GM19099 (cell line): ENCODE measurements around the gene MMP8.

Experiments used
- POLR2A ChIP-seq: IDR thresholded peaks from 3 replicates; pipeline ENCODE4 v1.6.1; 2011; ENCODE audit warnings: low read depth; ENCODE audit not compliant: insufficient read length; ENCODE audit errors: extremely low read depth

Gene MMP8

DNA sequence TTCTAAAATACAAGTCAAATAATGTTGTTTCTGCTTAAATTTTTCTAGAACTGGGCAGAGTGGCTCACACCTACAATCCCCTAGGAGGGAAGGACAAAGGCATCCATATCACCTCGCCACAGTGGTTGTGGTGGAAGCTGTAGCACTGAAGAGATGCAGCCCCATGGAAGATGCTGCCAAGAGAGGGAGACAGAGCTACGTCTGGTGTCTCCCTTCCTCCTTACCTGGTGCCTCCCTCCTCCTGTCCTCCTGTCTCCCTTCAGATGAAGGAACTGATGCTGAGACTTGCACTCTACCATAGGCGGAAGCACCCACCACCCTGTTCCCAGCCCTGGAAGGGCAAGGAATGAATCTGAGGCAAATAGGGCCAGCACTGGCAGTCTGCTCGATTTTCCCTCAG lies 41.5 kb downstream of the MMP8 start:
- TF ChIP-seq POLR2A: no peak

DNA sequence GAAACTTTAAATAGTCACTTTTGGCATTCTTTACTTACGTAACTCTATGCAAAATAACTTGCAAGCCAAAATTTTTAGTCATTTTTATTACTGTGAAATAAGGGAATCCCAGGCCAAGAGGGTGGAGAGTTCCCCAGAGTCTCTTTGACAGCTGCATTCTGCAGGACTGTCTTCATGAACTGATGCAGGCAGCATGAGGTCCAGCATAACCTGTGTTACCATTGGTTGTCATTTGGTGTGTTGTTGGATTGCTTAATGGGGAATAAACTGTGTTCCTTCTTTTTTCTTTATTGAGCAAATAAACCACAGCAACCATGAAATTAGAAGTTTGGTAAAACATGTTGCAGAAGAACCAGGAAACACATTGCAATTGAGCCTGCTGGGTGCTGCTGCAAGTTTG lies 43.8 kb downstream of the MMP8 start:
- TF ChIP-seq POLR2A: no peak

DNA sequence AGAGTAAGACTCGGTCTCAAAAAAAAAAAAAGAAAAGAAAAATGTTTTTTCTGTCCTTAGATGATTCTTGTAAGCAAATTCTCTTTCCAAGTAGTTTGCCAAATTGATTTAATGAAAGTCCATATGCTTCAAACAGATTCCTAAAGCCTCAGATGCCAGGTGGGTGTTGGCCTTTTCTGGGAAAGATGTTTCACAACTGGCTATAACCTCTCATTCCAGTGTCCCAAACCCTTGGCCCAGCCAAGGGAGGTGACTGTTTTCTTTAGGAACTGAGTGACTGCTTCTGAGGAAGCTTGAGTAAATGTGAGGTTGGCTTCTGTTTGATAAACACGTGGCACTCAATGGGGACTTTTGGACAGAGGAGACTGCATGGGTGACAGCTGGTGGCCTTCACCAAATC lies 46.7 kb downstream of the MMP8 start:
- no peak for TF ChIP-seq POLR2A

DNA sequence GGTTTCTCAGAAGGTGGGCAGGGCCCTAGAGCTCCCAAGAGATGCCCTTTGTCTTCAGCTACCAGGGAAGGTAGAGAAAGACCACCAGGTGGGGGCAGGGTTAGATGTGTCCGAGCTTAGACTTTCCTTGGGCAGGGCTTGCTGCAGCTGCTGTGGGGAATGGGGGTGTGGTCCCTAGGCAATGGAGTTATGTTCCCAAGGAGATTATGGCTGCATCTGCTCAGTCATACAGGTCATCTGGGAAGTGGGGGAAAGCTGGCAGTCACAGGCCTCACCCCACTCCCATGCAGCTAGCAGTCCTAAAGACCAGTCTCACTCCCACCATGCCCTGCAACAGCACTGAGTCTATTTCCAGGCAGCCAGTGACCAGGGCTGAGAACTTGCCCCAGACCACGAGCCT lies 48.7 kb downstream of the MMP8 start:
- TF ChIP-seq POLR2A: no peak

DNA sequence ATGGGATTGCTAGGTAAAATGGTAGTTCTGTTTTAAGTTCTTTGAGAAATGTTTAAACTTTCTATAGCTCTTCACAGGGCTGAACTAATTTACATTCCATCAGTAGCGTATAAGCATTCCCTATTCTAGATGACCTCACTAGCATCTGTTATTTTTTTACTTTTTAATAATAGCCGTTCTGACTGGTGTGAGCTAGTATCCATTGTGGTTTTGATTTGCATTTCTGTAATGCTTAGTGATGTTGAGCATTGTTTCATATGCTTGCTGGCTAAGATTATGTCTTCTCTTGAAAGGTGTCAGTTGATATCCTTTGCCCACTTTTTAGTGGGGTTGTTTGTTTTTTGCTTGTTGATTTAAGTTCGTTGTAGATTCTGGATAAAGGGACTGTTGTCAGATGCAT lies 55.1 kb downstream of the MMP8 start:
- TF ChIP-seq POLR2A: no peak

DNA sequence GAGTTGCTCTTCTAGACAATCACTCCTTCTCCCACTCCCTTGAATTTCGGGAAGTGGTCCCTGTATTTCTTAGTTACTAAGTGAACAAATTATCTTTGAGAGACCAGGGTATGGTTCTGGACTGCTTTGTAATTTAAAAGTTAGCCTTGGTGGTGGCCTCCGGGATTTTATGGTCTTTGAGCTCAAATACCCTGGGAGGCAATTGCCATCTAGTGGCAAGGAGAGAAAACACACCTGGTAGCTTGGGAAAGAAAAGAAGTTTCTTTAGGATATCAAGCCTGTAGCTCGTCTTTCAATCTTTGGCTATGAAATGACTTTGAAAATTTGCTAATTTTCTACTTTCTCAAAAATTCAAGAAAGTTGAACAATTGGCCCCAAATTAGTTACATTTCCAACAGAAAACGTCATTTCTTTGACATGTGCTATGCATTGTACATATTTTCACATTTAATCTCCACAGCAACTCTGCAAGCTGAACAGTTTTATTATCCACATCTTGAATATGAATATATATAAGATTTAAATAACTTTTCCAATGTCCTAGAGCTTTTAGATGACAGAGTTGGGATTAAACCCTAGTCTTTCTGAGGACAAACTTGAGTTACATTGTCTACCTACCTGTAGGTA lies 58.3 kb downstream of the MMP8 start:
- TF ChIP-seq POLR2A: no peak

DNA sequence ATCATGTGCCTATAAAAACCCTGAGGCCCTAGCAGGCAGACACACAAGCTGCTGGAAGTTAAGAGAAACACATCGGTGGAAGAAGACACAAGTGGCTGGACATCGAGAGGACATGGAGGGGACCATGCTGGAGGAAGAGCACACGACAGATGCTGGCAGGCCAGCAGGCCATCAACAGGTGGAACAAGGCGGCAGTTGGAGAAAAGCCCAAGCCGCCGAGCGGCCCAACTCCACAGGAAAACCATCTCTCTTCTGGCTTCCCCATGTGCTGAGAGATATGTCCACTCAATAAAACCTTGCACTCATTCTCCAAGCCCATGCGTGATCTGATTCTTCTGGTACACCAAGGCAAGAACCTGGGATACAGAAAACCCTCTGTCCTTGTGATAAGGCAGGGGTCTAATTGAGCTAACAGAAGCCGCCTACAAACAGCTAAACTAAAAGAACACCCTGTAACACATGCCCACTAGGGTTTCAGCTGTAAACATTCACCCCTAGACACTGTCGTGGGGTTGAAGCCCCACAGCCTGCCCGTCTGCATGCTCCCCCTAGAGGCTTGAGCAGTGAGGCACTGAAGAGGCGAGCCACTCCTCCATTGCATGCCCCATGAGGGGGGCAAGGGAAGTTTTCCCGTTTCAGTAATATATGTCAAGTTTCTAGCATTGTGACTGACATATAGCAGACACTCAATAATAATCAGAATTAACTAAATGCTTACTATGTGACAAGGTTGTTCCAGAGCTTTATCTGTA lies 60.6 kb downstream of the MMP8 start:
- no peak for TF ChIP-seq POLR2A

DNA sequence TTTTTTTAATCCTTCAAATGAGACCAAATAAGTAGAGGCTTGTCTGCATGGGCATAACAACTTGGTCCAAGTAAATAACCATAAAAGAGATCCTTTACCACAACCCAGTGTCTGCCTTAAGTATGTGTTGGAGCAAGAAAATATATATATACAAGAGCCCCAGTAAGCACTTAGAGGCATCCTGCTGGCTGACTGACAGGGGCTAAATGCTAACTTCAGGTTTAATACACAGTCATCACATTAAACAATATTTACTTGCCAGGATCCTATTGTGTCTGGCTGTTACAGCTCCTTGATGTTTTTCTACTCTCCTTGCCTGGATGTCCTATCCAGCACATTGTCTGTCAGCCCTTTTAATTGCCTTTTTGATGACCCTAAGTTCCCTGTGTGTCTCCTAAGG lies 62.1 kb downstream of the MMP8 start:
- no peak for TF ChIP-seq POLR2A
